GM10847 (cell line): ENCODE measurements around the gene S1PR1.

ENCODE experiments used
- POLR2A ChIP-seq: IDR thresholded peaks from 2 replicates; pipeline ENCODE4 v1.6.1; 2011; ENCODE audit not compliant: insufficient read length; ENCODE audit errors: extremely low read depth

S1PR1 gene

DNA sequence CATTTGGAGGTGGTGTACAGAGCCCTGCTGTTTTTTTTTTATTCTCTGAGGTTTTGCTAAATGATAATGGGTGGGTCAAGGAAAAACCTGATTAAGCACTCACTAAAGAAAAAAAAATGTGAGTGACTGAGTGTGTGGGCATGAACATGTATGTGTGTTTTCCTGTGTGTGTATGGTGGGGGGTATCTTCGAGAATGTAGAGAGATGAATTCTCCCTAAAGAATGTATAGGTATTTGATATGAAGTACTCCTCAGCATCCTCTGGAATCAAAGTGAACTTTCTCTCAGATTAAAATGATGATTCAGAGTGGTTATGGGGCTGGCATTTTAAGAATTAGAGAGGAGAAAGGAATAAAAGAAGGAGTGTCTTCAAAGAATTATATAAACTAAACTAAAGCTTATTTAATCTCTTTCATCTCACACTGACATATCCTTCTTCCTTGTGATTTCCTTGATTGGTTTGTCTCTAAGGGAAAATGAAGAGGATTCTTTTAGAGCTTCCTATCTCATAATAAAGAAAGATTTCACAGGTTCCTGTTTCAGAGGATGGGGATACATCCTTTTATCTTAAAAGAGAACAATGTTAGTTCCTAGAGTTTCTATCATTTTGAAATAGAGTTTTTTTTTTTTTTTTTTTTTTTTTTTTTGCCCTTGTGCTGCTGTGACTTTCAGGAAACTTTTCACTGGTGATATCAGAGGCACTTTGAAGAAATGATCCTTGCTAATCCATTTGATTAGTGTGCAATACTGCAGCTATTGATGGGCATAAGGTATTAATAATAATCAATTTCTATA is 23.9 kb downstream of the S1PR1 start:
- no peak for TF ChIP-seq POLR2A

DNA sequence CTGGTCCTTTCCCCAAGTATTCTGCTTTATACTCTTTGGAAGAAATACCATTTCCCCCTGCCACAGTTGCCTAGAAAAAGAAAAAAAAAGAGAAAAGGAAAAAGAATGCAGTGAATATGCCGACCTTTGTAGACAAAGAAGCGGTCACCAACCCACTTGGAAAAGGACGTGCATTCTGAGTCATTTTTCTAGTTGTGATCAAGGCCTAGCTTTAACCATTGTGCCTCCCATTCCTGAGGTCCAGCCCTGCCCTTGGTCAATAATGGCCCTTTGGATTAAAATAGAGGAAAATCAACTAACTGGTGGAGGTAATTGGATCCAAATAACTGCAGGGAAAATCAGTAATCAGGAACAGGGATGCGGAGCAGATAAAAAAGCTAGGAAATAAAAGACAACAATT is 24.8 kb downstream of the S1PR1 start:
- no peak for TF ChIP-seq POLR2A

DNA sequence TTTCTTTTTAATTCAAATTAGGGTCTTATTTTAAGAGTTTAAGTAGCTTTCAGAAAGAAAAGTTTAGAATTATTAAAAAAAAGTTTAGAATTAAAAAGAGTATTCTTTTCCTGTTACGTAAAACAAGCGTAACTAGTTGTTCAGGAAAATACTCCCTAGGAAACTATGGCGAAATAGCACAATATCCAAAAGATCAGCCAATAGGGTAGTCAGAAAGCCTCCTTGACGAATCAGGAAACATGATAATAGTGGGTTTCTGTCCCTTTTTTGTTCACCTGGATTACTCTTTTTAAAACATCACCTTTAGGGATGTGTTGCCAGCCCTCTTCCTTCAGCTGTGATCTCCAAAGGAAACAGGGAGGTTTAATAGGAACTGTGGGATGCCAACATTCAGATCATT is 25.2 kb downstream of the S1PR1 start:
- no peak for TF ChIP-seq POLR2A

DNA sequence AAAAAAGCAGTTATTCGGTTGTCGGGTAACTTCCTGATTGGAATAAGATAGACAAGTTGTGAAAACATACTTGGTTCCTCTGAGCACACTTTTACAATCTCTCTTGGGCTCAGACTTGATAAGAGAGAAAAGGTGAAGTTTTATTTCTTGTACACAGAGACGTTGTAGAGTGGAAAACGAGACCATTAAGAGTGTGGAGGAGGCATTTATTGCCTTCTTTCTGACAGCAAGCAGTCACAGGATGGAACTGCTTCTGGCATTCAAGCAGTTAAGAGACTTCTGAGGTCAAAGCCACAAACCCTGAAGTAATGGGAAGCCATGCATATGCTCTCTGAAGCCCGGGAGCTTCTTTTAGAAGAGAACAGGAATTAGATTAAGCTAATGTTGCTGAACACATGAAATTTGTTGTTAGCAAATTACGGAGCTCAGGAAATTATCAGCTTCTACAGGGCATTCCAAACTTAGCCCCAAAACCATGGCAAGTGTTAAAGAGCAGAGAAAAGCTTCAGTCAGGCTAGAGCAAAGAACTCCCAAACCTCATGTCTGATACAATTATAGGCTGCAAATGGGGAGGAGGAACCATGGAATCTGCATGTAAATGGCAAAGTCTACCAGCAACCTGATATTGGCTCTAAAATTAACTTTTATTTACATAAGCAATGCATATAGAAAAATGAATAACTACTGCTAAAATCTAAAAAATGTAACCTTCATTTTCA is 26.0 kb downstream of the S1PR1 start:
- no peak for TF ChIP-seq POLR2A

DNA sequence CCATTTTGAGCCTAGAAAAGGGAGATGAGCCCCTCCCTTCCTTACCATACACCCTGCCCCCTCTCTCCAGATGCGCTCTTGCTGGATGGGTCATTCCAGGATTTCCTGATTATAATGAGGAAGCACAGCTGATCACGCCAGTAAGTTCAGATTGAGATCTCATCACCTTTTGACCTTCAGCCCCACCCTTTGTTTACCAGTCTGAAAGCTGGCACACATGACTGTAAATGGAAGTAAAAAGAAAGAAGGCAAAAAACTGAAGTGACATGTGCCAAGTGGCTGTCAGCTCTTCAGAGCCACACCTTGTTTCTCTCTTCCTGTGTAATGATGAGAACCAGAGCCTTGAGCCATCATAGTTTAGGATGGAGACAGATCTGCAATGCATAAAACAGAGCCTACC is 27.9 kb downstream of the S1PR1 start:
- TF ChIP-seq POLR2A: no peak

DNA sequence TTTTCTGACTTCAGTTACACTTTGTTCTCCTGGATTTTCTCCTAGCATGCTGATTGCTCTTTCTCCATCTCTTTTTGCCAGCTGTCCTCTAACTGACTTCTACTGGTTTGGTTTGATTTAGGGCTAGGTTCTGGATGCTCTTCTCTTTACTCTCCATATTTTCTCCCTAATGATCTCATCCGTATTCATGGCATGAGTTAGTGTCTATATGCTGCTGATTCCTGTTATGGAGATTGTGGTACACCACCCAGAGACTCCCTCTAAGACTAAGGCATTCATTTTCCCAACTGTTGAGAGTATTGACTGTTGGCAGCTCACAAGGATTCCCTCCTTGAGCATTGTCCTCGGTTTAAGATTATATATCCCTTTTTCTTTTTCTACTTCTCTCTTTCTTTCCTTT is 28.9 kb downstream of the S1PR1 start:
- TF ChIP-seq POLR2A: no peak

DNA sequence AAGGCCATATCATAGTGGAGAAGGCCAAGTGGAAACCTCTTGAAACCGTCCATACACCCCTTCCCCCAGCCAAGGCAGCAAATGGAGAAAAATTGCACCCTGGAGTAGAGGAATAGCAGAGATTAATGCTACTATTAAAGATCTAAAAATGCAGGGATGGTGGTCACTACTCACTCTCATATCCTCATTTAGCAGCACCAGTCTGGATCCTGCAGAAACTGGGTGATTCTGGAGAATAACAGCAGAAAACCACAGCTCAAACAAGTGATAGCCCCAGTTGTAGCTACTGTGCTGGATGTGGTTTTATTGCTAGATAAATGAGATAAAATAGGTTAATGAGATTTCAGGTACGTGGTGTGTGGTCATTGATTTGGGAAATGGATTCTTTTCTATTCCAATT is 30.3 kb downstream of the S1PR1 start:
- no peak for TF ChIP-seq POLR2A

DNA sequence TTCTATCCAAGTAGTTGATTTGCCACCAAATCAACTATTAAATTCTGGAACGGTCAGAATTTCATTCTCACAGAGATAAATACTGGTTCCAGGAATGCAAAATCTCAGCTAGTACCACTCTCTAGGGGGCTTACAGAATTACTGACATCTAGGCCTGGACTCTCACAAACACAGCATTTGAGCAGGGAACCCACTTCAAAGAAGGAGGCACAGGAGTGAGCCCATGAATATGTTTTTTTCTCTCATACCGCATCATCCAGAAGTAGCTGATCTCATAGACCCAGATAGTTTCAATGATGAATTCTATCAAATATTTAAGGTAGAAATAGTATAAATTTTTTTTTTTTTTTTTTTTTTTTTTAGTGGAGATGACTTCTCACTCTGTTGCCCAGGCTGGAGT is 32.1 kb downstream of the S1PR1 start:
- no peak for TF ChIP-seq POLR2A

DNA sequence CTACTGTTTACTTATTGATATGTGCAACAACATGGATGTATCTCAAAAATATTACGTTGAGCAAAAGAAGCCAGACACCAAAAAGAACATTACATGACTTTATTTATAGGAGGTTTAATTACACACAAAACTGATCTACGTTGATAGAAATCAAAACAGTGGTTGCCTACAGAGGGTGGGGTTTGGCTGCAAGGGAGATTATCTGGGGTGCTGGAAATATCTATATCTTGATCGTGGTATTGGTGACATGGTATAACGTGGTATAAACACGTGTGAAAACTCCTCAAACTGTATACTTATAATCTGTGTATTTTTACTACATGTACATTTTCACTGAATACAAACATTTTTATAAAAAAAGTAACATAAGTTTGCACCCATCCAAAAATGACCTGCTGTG is 38.9 kb downstream of the S1PR1 start:
- no peak for TF ChIP-seq POLR2A

DNA sequence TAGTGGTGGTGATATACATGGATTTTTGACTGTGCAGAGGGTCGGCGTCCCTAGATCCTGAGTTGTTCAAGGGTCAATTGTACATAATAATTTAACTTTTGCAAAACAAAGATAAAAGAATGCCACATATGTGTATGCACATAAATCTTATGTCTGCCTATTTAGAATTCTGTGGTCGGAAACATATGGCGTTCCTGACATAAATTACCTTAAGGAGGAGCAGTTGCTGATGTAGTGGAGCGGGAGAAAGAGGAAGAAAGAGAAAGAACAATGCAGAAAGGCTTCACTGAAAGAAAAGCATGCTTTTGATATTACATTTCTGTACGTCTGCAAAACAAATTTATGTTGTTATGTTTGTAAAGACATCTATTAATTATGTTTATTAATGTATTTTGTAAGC is 40.0 kb downstream of the S1PR1 start:
- TF ChIP-seq POLR2A: no peak

DNA sequence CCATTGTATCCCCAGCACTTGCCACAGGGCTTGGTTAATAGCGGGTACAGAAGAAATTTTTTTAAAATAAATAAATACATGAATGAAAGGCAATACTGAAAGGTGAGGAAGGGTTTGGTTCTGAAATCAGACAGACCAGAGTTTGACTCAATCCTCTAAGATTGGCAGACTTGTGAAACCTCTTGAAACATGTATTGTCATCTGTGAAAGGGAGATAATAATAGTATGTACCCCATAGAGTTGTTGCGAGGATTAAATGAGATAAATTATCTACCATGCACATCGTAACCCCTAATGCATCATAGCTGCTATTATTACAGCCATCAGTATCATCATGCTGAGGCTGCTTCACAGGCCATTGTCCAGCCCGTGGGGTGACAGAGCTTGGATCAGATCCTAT is 41.4 kb downstream of the S1PR1 start:
- TF ChIP-seq POLR2A: no peak

DNA sequence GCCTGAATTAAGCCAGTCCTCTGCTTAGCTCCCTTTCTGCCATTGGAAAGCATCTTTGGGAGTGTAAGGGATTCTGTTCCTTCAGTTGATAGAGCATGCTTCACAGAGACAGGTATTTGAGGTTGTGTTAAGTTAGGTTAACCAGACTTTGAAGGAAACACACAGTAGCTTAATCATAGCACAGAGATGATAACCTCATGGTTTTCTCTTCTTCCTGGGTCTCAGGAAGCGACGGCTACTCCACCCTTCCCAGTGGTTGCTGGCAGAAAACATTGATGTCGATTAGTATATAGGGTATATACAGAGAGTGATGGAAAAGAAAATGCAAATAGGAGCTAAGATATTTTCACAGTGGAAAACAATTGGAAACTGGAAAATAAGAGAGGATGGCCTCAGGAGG is 42.0 kb downstream of the S1PR1 start:
- TF ChIP-seq POLR2A: no peak

DNA sequence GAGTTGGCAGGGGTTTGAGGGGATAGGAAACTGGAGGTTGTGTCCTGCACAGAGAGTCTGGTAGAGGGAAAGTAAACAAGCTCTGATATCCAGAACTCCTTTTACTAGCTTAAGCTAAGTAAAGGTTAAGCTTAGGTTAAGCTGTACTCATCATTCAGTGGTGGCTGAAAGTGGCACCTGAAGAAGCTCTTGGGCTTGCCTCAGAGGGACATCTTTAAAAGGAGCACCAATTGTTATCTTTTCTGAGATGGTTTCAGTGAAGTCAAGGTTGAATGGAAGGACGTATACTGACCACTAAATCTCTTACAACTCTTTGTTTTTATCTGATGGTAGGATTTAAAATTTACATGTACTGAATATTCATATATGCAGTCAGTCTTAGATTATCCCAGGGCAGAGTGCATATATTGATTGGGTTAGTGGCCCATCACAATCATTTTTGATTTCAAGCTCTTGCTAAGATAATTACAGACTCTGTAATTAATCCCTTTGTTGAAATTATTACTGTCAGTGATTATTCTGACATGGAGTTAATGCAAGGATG is 43.3 kb downstream of the S1PR1 start:
- no peak for TF ChIP-seq POLR2A

DNA sequence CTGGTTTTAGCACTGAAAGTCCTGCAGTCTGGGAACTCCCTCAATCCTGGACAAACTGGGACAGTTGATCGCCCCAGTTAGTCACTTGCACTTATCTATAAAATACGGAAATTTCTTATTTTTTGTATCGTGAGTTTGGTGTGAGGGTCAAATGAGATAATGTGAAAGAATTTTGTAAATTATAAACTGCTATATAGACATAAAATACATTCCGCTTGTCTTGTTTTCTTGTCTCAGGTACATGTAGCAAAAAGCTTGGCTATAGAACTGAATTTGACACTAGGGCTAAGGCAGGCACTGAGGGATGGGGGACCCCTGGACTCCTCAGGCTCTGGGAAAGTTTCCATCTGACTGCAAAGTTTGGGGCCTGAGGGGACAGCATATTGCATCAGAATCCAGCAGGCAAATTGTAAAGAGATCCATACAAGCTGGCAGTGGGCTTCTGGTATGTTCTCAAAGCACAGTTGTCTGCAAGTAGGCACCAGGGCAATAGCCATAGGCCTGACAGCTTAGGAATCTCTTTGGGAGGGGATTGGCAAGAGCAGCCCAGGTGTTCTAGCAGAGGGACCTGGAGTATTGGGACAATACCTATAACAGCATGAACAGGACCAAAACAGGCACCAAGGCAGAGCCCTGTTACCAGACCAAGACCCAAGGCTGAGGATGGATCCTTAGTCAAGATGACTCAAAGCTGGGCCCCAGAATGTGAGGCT is 44.3 kb downstream of the S1PR1 start:
- no peak for TF ChIP-seq POLR2A

DNA sequence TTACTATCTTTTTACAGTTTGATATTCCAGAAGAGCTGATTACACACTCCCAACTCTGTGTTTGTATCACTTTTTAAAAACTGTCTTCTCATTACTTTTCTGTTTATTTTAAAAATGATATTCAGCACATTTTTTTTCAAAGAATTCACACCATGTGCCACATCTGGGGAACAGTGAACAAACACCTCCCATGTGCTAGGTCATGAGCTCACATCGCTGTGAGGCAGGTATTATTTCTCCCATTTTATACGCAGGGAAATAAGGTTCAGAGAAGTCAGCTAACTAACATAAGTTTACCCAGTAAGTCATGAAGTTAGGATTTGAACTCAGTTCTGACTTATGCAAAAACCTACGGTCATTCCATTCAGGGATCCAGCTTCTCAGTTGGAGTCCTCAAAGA is 44.9 kb downstream of the S1PR1 start:
- no peak for TF ChIP-seq POLR2A
